Fibroblast of skin of back (primary cell): Measurements from ENCODE around the gene SP100. TPM values are rescaled to one million over a fixed set of nuclear protein-coding genes. Genes with fewer than 3 reads are reported as not detected.
A peak's percentile ranks its signal among the peaks of the same experiment; 100 is the strongest.
"Not testable (repeated sequence)": the region's sequence is repeated elsewhere in the genome, so short reads cannot be mapped to it uniquely, and the experiment has no call there.

ENCODE experiments used
- DNase-seq: peaks from one replicate; pipeline ENCODE4 v3.0.0-alpha.2; 2013
- polyA plus RNA-seq, 2 experiments: library from polyadenylated mRNA; unstranded; fragments of 120-200 nt; gene quantifications; one replicate each; pipeline ENCODE4 v1.2.1, GENCODE V29; 2013; ENCODE audit not compliant: insufficient read length in 2 of 2

Gene SP100
- polyA plus RNA-seq (2013, experiment 1 of 2; ENCODE audit: insufficient read length) = 76.5 TPM
- 82.9 TPM for polyA plus RNA-seq (2013, experiment 2 of 2; ENCODE audit: insufficient read length)

DNA sequence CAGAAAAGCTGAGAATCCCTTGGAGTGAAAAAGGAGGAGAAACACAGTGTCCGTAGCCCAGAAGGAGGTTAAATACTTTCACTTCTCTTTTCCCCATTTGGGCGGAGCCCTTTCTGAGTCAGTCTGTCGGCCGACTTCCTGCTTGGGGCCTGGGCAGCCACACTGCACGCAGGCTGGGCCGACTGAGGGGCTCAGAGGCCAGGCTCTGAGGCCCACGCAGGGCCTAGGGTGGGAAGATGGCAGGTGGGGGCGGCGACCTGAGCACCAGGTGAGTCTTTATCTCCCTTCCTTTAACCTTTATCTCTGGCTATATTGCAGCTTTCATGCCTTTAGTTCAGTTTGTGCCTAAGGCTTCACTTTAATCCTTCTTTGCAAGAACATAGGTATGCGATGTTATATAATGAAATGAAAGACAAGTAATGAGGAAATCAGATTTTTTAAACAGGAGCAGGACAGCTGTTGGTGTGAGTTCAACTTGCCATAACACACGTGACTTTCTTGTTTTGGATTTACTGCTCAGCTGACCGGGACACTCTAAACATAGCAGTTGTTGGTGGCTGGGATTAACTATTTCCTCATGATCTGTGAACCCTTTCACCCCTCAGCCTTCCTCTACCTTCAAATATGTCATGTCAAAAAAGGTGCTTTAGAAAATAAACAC lies at the start of gene SP100:
SP100 (plus strand) TSS at position 141 of the 661 bp plus-strand sequence; CDS start at position 237, 96 bp downstream.
- DNase-seq = peak; percentile 91

DNA sequence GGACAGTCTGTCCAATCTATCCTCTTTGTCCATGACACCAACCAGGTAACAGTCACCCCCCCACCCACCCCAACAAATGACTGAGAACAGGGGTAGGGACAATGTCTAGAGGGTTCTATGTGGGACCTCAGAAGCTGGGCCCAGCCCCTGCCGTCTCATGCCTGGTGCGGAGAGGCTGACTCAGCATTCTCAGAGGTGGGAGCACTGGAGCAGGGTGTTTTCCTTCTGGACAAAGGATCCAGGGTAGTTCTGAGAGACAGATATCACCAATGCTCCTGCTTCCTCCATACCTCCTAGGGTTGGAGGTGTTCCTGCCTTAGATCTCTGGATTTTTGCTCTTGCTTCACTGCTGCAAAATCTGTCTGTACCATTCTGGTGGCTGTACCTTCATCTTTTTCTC lies 33.9 kb upstream of the SP100 start:
- DNase-seq = no peak

DNA sequence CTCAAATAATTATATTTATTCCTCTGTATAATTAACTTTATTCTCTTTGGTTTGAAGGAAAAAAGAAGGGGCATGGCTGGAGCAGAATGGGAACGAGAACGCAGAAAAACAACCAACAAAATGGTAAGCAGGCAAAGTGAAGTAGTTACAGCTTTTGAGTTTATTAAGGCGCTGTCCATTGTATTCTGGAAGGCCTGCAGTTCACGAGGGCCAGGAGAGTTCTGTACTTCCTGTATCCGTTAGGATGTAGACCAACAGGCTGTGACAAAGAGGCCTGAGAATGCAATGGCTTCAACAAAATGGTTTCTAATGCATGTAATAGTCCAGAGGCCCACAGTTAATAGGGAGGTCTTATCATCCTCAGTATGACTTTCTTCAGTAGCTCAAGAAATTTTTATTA lies 32.5 kb upstream of the SP100 start:
- DNase-seq = no peak

DNA sequence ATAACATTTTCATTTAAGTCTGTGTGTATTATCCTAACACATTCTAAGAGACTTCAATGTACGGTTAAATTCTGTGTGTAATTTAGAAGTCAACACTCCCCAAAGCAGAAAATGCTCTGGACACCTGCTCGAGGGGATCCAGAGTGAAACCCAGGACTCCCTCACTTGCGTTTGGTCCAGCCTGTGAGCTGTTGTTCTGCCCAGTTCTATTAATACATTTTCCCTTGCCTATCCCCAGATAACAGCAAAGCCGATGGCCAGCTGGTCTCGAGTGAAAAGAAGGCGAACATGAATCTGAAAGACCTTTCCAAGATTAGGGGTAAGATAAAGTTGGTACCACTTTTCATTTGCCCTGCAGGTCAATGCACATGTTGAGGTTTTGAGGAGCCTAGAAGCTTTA lies 31.0 kb upstream of the SP100 start:
- no peak for DNase-seq

DNA sequence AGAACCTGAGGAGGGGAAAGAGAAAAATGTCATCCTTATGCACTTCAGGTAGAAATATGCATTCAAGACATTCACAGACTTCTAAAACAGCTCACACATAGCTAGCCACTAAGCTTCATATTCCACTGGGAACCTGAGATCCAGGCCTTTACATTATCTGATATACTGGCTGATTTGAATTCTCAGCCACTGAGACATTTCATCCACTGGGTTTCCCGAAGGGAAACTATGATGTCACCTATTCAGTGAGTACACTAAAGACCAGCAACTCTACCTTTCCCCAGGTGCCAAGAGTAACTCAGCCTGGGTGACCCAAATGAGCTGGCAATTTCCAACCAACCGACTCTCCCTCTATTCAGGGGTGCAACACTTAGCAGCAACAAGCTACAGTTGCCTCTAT lies 21.7 kb upstream of the SP100 start:
- no peak for DNase-seq

DNA sequence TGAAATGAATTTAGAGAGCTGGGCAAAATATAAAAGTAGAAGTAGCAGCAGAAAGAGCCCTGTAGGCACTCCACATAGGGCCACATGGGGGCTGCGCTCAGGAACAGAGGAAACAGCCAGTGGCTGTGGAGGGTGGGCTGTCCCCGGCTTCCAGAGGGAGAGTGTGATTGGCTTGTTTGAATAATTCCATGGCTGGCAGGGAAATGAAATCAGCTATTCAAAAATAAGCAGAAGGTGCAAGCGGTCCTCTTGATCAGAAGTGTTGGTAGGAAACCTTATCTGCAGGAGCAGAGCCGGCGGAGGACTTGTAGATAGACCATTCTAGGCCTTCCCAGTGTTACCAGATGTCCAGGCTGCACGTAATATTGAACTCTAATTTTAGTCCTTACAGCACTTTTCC lies 17.3 kb upstream of the SP100 start:
- not testable (repeated sequence) for DNase-seq

DNA sequence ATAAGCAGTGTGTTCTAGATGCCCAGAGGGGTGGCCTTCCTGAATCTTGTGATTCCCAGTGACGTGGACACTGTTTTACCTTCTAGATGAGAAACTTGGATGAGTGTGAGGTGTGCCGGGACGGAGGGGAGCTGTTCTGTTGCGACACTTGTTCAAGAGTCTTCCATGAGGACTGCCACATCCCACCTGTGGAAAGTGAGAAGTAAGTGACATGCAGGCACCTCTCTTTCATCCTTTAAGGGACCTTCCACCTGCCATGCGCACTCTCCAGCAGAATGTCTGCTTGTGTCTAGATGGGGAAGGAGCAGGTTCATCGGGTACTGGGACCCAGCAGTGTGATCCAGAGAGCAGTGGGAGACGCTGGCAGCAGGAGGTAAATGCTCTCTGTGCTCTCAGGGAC lies 16.0 kb upstream of the SP100 start:
- DNase-seq = no peak

DNA sequence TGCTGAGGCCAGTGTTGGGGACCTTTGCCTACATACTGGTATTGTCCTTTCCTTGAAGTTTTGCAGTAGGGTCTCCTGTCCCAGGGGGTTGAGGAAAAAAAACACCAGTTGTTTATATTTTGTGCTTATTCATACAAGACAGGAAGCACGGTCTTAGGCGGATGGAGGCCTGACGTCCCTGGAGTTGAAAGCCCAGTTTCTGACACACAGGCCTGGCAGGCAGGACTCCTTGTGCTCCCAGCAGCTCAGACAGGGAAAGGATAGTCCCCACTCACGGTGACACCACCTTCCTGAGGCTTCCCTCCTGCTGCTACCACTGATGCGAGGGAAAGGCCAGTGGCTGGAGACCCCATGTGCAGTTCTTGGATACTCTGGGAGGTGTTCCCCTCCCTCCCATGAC lies 15.5 kb upstream of the SP100 start:
- no peak for DNase-seq

DNA sequence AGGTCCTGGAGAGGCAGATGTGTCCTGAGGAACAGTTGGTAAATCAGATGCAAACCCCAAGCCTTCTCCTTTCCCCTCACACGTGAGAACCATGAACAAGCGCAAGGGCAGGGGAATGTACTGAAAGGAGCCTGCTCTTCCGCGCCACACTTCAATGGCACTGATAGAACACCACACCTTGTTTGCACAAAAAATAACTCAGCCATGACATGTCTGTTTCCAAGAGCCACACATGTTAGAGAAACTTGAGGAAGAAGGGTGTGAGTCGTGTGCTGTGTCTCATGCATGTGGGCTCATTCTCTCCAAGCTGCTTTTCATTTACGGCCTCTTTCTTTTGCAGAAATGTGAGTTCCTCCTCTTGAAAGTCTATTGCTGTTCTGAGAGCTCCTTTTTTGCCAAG lies 15.0 kb upstream of the SP100 start:
- DNase-seq = not testable (repeated sequence)

DNA sequence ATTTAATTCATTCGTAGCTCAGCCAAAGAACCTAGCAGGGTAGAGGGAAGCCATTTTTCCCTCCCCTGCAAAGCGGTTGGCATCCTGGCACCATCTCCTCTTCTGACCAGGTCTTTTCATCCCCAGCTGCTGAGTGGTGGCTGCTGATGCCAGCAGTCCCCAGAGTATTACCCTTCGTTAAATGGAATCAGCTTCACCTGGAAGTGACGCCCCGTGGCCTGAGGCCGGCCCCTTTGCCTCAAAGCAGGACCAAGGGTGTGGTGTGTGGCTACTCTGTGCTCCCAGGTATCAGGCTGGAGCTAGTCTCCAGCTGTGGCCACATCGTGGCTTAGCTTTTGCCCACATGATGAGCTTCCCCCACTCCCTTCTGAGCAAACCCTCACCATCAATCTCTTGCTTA lies 12.3 kb upstream of the SP100 start:
- DNase-seq = no peak

DNA sequence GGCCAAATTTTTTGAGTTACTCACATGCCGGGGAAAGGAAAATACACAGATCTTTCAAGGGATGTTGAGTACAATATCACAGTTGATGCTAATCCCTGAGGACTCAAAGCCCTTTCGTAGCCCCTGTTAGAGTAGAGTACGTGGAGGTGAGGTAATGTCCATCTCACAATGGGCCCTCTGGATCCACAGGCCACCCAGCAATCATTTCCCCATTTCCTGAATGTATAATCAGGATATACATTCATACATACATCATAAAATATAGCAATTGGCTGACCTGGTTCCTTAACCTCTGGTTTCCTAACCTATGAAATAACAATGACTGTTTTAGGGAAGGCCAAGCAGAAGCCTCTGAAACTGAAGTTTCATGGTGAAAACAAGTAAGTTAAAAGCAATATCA lies 10.2 kb upstream of the SP100 start:
- DNase-seq = no peak

DNA sequence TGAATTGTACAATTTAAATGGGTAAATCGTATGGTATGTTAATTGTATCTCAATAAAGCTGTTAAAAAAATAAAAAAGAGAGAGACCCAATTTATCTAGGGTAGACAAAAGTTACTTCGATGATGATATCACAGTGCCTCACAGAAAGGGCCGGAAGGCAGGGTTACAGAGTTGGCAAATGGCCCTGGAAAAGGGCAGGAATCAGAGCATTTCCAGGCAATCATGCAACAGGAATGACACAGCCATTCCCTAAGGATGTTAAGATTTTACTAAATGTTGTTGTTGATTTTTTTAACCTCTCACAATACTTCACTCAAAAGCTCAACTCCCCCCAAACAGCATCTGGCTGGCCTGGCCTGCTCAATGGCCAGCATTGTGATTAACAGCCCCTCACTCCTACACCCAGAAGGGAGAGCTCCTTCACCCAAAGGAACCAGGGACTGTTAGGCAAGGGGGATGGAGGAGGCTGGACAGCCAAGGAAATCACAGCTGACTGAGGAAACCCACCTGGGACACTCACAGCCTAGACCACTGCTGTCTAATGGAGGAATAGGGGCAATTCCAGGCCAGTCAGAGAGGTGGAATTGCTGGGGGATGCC lies 7.7 kb upstream of the SP100 start:
- peak; percentile 89 for DNase-seq

DNA sequence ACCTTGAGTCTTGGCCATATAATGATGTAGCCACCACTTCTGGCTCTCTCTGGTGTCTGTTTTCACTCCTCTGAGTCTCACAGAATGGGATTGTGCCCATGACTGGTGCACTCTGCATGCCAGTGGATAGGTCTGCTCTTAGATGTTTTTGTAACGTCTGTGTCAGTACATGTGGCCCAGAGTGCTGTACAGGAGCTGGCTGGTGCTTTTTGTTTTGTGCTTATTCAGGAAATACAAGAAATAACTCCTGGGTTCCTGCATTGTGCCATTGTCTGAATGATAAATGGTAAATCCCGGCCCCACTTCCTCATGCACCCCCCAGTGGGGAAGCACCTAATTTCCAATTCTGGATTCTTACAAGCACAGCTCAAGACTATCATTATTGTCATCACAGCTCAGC lies 6.7 kb upstream of the SP100 start:
- not testable (repeated sequence) for DNase-seq

DNA sequence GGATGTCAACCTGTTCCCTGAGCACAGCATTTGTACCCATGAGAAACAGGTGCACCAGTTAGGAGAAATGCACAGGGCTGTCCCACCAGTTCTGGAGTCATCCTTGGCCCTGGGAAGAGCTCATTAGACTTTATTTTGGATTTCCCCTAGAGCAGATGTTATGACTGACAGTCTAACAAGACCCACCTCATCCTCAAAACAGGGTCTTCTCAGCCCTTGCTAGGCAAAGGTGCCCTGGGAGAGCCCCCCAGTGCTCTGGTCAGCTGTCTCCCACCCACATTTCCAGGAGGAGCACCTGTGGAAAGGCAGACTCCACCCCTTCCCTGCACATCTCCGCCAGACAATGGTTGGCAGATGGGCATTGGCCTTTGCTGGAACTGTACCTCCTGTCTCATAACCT lies 5.7 kb upstream of the SP100 start:
- DNase-seq = no peak

DNA sequence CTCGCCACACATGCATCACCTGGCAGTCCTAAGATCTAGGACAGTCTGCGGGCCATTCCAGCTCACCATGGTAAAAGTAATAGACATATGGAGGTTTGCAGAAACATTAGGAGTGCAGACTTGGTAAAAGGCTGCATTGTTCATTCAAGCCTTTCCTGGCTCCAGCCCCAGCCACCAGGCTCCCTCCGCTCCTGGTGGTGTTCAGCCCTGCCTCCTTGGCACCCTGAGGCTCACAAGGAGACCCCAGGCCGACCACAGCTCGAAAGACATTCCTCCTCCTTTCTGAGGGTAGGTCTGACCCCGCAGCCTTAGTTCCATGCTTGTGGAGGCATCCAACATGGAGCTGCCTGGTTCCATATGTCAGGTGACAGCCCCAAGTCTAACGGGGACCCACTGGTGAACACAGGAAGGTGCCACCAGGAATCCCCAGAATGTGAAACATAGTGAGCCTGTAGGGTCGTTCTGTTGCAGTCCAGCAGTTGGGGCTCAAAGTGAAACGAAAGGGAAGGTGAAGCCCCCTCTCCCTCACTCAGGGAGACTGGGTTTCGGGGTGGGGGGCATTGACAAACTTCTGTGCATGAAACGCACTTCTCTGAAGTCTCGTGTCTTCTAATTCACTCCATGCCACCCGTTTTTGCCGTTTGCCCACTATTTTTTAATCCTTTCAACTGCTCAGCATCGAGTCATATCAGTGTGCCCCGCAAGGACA lies 5.0 kb upstream of the SP100 start:
- no peak for DNase-seq

DNA sequence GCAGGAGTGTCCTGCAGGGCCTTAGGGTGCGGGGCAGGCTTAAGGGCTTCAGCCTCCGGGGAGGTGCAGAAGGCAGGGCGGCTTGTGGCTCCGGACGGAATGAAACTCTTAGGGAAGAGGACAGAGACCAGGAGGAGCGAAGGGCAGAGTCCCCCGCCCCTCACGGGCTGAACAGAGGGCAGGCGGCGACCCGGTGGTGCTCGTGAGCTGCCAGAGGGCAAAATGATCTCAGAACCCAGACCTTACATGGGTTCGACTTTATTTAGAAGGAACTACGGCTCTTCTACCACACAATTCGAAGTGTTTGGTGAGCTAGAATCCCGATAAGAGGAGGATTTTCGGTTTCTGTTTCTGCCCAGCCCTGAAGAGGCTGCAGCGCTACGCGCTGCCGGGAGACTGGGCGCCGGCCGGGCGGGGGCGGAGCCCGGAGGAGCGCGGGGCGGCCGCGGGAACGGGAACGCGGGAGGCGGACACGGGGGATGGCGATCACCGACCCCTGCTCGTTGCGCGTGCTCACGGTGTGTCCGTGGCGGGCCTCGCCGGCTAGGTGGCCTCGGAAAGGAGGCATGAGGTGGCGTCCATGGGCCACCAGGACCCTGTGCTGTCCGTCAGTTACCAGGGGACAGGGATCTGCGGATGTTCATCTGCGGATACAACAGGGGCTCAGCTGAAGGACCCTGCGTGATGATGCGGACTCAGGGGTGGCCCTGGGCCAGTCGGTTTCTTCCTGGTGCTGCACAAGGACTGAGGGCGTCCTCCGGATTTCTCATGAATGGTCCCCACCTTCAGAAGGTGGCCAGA lies 4.2 kb upstream of the SP100 start:
- peak; percentile 65 for DNase-seq

DNA sequence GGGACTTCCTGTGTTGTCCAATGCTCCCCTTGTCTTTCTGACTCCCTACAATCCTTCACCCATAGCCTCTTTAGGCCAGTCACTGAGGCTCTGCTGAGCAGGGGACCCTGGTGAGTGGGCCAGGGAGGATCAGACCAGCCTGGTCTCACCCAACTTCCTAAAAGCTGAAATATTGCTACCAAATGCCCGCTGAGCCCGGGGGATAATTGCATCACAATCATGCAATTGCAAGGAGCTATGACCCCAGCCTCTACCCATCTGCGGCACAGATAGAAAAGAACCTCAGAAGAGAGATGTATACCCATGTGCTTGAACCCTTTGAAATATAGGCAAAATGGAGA lies 3.7 kb upstream of the SP100 start:
- DNase-seq = no peak

DNA sequence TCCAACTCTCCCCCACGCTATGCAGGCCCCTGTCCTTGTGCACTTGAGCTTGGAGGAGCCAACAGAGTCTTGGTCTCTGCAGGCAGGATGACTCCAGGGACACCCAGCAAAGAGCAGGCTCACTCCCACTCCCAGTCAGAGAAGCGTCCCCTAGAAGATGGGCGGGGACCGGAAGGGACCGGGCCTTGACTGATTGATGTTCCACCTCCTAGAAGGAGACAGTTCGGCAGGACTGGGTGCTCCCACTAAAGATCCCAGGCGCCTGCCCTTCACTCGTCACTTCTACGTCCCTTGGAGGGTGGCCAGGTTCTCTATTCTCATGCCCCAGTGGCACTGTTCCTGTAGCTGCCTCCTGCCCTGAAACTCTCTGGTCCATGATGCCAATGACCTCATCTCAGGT lies 3.2 kb upstream of the SP100 start:
- no peak for DNase-seq

DNA sequence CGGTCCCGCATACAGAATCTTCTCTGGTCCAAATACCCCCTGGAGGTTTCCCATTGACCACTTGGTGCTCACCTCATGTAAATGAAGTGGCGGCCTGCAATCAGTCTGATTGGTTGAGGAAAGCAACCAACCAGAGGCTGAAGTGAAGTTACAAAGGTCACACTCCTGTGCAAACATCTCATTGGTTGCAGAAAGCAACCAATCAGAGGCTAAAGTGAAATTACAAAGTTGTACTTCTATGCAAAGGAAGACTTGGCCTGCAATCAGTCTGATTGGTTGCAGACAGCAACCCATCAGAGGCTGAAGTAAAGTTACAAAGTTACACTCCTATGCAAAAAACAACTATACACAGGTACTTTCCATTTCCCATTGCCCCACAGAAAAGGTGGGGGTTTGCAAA lies 2.5 kb upstream of the SP100 start:
- DNase-seq = no peak

DNA sequence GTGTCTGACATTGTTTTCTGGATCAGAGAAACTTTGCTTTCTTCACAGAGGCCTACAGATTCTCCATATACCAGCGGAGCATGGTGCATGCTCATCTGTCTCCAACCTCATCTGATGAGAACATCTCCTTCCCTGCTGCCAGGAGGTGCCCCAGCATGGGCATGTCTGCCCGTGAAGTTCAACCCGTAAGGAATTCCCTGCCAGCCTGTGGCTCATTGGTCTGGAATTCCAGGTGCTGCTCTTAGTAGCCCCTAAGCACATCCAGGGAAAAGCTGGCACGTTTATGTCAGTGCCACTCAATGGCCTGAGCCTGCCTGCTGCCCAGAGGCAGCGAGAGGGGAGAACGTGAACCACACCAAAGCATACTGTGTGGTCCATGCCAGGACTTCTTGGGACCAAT lies 1.7 kb upstream of the SP100 start:
- no peak for DNase-seq

DNA sequence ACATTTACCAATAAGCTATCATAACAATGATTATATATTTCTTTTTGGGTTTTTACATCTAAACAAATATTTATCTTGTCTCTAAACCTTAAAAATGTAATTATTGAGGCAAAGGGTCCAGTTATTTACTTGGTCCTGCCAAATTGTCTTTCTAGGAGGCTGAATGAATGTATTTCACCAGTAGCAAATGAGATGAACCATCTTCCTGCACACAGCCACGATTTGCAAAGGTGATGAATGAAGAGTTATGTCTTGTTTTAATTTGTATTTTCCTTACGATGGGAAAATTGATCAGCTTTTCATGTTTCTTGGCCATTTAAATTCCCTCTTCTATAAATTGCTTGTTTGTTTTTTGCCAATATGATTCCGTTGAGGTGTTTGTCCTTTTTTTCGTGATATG lies 1.4 kb downstream of the SP100 start:
- no peak for DNase-seq

DNA sequence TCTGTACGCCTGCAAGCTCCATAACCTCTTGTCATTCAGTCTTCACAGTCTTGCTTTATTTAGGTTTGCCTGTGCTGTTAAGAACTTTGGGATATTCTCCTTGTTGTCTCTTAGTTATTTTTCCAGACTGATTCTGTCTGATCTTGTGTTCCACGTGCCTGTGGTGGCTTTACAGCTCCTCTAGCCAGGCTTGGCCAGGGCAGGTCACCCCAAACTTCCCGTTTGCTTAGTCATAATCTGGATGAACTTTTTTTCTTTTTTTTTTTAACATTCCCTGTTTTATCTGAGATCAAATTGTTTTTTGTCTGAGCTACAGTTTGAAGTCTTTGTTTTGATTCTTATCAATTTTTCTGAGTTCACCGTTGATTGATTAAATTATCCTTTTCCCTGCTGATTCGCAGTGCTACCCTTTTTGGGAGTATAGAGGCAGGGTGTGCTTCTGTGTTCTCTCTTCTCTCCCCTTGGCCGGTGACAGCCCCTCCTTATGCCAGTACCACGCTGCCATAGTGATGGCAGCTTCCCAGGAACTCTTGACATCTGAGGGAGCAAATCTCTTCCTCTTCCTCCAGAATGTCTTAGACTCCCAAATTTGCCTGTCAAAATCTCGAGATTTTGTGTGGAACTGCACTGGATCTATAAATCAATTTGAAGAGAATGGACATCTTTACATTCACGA lies 2.5 kb downstream of the SP100 start:
- DNase-seq = peak; percentile 69

DNA sequence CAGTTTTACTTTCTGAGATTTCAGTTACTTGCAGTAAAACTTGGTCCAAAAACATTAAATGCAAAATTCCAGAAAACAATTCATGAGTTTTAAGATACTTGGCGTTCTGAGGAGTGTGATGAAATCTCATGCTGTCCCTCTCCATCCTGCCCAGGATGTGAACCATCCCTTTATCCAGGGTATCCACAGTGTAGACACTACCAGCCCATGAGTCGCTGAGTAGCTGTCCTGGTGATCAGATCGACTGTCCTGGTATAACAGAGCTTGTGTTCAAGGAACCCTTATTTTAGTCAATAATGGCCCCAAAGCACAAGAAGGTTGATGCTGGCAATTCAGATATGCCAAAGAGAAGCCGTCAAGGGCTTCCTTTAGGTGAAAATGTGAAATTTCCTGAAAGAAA lies 3.2 kb downstream of the SP100 start:
- DNase-seq = peak; percentile 79
